ENCODE measurements around the gene PLEKHA8. TPM values are rescaled to one million over a fixed set of nuclear protein-coding genes. Genes with fewer than 3 reads are reported as not detected.

Gene PLEKHA8
- total RNA-seq, 1 experiment from 2014 or later, result 38.1 TPM

DNA sequence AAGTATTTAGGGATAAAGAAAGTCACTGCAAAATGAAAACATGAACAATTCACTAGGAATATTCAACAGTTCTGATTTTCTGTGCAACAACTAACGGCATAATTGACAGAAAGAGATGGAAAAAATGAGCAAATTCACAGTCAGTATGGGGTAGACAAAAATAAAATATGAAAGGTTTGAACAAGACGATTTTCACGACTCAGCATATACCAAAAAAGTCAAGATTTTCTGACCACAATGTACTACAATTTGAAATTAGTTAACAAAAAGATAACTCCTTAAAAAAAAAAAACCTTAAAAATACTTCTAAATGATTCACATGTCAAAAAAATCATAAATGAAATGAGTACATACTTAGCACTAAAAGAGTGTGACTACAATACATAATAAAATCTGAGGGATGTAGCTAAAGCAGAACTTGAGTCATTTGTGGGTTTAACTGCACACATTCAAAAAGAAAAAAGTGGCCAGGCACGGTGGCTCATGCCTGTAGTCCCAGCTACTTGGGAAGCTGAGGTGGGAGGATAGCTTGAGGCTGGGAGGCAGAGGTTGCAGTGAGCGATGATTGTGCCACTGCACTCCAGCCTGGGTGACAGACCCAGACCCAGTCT, 84.0 kb downstream of the PLEKHA8 start:
- no peak overlapping the region for H3K4me3 Mint-ChIP-seq
- H3K4me1 Mint-ChIP-seq, result no peaks in the 10 kb centered on the region
- no peak for DNase-seq (ENCODE audit: low spot score)
- H3K9me3 Mint-ChIP-seq, result peaks cover 34% of the 10 kb centered on the region
- POLR2A ChIA-PET, result no interaction called here
- no peaks in the 10 kb centered on the region for H3K27me3 Mint-ChIP-seq (ENCODE audit: low read depth)
- peaks cover 11% of the 10 kb centered on the region for H3K36me3 Mint-ChIP-seq
- CTCF ChIA-PET, result no interaction called here
- H3K27ac Mint-ChIP-seq, result no peak overlapping the region
- no peak for ATAC-seq
- TF ChIP-seq GABPB1 (CRISPR knock-in tag; IDR thresholded peaks at IDR 0.05) (no peak), RORB (CRISPR knock-in tag; IDR thresholded peaks at IDR 0.05) (no peak), ZNF423 (CRISPR knock-in tag; IDR thresholded peaks at IDR 0.05) (no peak), PRDM15 (CRISPR knock-in tag; IDR thresholded peaks at IDR 0.05) (no peak), E2F5 (CRISPR knock-in tag; IDR thresholded peaks at IDR 0.05) (no peak), ZNF263 (CRISPR knock-in tag; IDR thresholded peaks at IDR 0.05; ENCODE audit: low read depth) (no peak), ZNF671 (CRISPR knock-in tag; IDR thresholded peaks at IDR 0.05) (no peak)
- TF ChIP-seq, protein P1, sequence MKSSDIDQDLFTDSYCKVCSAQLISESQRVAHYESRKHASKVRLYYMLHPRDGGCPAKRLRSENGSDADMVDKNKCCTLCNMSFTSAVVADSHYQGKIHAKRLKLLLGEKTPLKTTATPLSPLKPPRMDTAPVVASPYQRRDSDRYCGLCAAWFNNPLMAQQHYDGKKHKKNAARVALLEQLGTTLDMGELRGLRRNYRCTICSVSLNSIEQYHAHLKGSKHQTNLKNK (CRISPR knock-in tag; IDR thresholded peaks at IDR 0.05), result no peak
- TF ChIP-seq, protein P2, sequence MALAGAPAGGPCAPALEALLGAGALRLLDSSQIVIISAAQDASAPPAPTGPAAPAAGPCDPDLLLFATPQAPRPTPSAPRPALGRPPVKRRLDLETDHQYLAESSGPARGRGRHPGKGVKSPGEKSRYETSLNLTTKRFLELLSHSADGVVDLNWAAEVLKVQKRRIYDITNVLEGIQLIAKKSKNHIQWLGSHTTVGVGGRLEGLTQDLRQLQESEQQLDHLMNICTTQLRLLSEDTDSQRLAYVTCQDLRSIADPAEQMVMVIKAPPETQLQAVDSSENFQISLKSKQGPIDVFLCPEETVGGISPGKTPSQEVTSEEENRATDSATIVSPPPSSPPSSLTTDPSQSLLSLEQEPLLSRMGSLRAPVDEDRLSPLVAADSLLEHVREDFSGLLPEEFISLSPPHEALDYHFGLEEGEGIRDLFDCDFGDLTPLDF (CRISPR knock-in tag; IDR thresholded peaks at IDR 0.05), result no peak

DNA sequence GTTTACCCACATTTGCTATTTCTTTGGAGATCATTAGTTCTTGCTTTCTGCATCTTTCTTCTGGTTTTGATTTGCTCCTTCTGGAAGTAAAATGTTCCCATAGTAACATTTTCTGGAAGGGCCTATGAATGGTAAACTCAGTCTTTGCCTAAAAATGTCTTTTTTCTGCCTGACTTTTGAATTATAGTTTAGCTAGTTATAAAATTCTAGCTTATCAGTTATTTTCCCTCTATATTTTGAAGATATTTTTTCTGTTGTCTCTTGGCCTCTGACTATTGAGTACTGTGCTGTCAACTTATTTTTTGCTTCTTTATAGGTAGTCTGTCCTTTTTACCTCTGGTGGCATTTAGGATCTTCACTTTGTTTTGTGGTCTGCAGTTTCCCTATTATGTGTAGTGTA, 84.9 kb downstream of the PLEKHA8 start:
- H3K4me3 Mint-ChIP-seq, result no peak overlapping the region
- H3K9me3 Mint-ChIP-seq, result peaks cover 34% of the 10 kb centered on the region
- peaks cover 11% of the 10 kb centered on the region for H3K36me3 Mint-ChIP-seq

More for the DNA sequence above, 84.9 kb downstream of the PLEKHA8 start:
- Mint-ChIP-seq H3K4me1 (no peaks in the 10 kb centered on the region), H3K27ac (no peak overlapping the region), H3K27me3 (ENCODE audit: low read depth) (no peaks in the 10 kb centered on the region)
- DNase-seq (ENCODE audit: low spot score) (no peak), ATAC-seq (no peak)
- POLR2A ChIA-PET, result no interaction called here
- TF ChIP-seq MAX (CRISPR knock-in tag; IDR thresholded peaks at IDR 0.05), result no peak
- TF ChIP-seq E2F5 (CRISPR knock-in tag; IDR thresholded peaks at IDR 0.05), result no peak
- TF ChIP-seq NR2C2 (CRISPR knock-in tag; IDR thresholded peaks at IDR 0.05), result no peak
- TF ChIP-seq NFATC4 (CRISPR knock-in tag; IDR thresholded peaks at IDR 0.05), result no peak
- TF ChIP-seq, protein P3, sequence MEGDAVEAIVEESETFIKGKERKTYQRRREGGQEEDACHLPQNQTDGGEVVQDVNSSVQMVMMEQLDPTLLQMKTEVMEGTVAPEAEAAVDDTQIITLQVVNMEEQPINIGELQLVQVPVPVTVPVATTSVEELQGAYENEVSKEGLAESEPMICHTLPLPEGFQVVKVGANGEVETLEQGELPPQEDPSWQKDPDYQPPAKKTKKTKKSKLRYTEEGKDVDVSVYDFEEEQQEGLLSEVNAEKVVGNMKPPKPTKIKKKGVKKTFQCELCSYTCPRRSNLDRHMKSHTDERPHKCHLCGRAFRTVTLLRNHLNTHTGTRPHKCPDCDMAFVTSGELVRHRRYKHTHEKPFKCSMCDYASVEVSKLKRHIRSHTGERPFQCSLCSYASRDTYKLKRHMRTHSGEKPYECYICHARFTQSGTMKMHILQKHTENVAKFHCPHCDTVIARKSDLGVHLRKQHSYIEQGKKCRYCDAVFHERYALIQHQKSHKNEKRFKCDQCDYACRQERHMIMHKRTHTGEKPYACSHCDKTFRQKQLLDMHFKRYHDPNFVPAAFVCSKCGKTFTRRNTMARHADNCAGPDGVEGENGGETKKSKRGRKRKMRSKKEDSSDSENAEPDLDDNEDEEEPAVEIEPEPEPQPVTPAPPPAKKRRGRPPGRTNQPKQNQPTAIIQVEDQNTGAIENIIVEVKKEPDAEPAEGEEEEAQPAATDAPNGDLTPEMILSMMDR (IDR thresholded peaks at IDR 0.05), result no peak
- TF ChIP-seq, protein P4, sequence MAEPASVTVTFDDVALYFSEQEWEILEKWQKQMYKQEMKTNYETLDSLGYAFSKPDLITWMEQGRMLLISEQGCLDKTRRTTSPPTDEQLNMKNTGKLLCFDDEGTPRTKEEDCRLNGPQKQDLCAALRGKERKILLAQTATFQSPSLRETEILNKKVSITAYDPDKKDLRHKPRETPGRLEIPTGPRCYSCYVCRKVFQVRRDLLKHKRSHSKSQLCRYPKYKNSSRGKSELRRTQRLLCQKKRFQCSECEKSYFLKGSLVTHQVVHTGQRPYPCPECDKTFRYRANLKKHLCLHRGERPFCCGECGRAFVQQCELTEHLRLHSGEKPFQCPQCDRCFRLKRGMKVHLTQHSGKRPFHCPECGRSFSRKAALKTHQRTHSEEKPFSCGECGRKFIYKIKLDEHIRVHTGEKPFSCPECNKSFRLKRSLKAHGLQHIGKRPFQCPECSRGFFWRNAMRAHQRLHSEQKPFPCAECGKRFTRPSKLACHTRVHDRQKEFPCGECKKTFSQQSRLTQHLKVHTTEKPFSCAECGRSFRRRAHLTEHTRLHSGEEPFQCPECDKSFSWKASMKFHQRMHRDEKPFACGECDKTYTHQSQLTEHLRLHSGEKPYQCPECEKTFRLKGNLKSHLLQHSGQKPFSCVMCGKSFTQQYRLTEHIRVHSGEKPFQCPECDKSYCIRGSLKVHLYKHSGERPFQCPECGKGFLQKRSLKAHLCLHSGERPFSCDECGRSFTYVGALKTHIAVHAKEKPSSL (CRISPR knock-in tag; conservative IDR thresholded peaks at IDR 0.05), result no peak
- TF ChIP-seq SMAD3 (CRISPR knock-in tag; IDR thresholded peaks at IDR 0.05; ENCODE audit: borderline replicate concordance), result no peak
- TF ChIP-seq TP53 (CRISPR knock-in tag; IDR thresholded peaks at IDR 0.05), result no peak
- no peak for TF ChIP-seq ZNF232 (CRISPR knock-in tag; IDR thresholded peaks at IDR 0.05)
- no peak for TF ChIP-seq TCF7 (CRISPR knock-in tag; IDR thresholded peaks at IDR 0.05; ENCODE audit: low read depth)
- CTCF ChIA-PET, result interaction anchor here (0.9 kb wide), 1 partner anchor 39 kb away, joined by 3 read pairs; no protein-coding TSS in a partner anchor
